OCI-LY7 (cell line): ENCODE results near the gene TIMM50. TPM values are rescaled to one million over a fixed set of nuclear protein-coding genes. Genes with fewer than 3 reads are reported as not detected.

Experiments
- BruUV-seq: library from RNA; stranded (reverse); fragments of 400-500 nt; replicated peaks from 2 replicates; lab custom pipeline; 2021; lab: Mats Ljungman, UMichigan
- CTCF ChIA-PET: fragments of 300-600 bp; sonication (Branson Sonifier 250); formaldehyde crosslinking; loops from one replicate; lab custom pipeline; 2022; ENCODE audit warnings: antibody characterized with exemption; ENCODE audit not compliant: unreplicated experiment; lab: Charles Lee
- POLR2A ChIA-PET: fragments of 300-600 bp; sonication (Branson Sonifier 250); formaldehyde crosslinking; loops from one replicate; lab custom pipeline; 2022; ENCODE audit warnings: antibody characterized with exemption; lab: Charles Lee
- DNase-seq: peaks from one replicate; pipeline ENCODE4 v3.0.0-alpha.2; 2015; ENCODE audit warnings: low spot score
- H2AFZ ChIP-seq: fragments of 200-600 bp; sonication (generic), shearing (Covaris generic); 2 replicates; pipeline ENCODE4 v1.6.1; 2014; ENCODE audit warnings: mild to moderate bottlenecking, antibody characterized with exemption, low read length, moderate library complexity
- H3K27ac ChIP-seq: fragments of 200-600 bp; sonication (generic); 2 replicates; pipeline ENCODE4 v1.5.1; 2014; ENCODE audit warnings: mixed run types, low read depth, mild to moderate bottlenecking, moderate library complexity, low read length, inconsistent platforms; ENCODE audit not compliant: poor library complexity, severe bottlenecking
- H3K36me3 ChIP-seq: fragments of 200-600 bp; sonication (generic); 2 replicates; pipeline ENCODE4 v1.6.1; 2014; ENCODE audit warnings: mild to moderate bottlenecking, antibody characterized with exemption, low read length, moderate library complexity, mixed read lengths; ENCODE audit not compliant: insufficient read depth
- H3K4me1 ChIP-seq: fragments of 200-600 bp; sonication (generic); 2 replicates; pipeline ENCODE4 v1.5.1; 2014; ENCODE audit warnings: mild to moderate bottlenecking, low read length; ENCODE audit not compliant: insufficient read depth, poor library complexity, severe bottlenecking
- H3K4me2 ChIP-seq: fragments of 200-600 bp; sonication (generic); 2 replicates; pipeline ENCODE4 v1.6.1; 2014; ENCODE audit warnings: mild to moderate bottlenecking, low read length
- H3K4me3 ChIP-seq: fragments of 200-600 bp; sonication (generic); 2 replicates; pipeline ENCODE4 v1.5.1; 2014; ENCODE audit warnings: mild to moderate bottlenecking, low read depth, low read length; ENCODE audit not compliant: poor library complexity, severe bottlenecking
- H3K79me2 ChIP-seq: fragments of 200-600 bp; sonication (generic); 2 replicates; pipeline ENCODE4 v1.6.1; 2016; ENCODE audit warnings: low read depth, mild to moderate bottlenecking, low read length, moderate library complexity, mixed read lengths; ENCODE audit not compliant: insufficient read depth
- H3K9me2 ChIP-seq: fragments of 200-600 bp; sonication (generic); 2 replicates; pipeline ENCODE4 v1.6.1; 2016; ENCODE audit warnings: mild to moderate bottlenecking, low read length, mixed read lengths; ENCODE audit not compliant: insufficient read depth
- H3K9me3 ChIP-seq: fragments of 200-600 bp; sonication (generic); 2 replicates; pipeline ENCODE4 v1.6.1; 2014; ENCODE audit warnings: mild to moderate bottlenecking, mixed run types, low read length, mixed read lengths
- H4K20me1 ChIP-seq: fragments of 200-600 bp; sonication (generic); 2 replicates; pipeline ENCODE4 v1.6.1; 2014; ENCODE audit warnings: mild to moderate bottlenecking, antibody characterized with exemption, low read length, moderate library complexity, mixed read lengths; ENCODE audit not compliant: insufficient read depth
- EZH2phosphoT487 ChIP-seq: fragments of 200-600 bp; sonication (generic); IDR thresholded peaks from 2 replicates; pipeline ENCODE4 v1.6.1; 2018; ENCODE audit warnings: low read depth, borderline replicate concordance, mild to moderate bottlenecking, mixed run types, antibody characterized with exemption, low read length, moderate library complexity, mixed read lengths
- intact Hi-C: fragments of 100-400 bp; cut with micrococcal nuclease; formaldehyde crosslinking; loops from one replicate; pipeline ENCODE4 v1.10.0; 2022; ENCODE audit not compliant: unreplicated experiment
- total RNA-seq, 2 experiments: library from RNA; depleted of rRNA in 1 of 2; stranded (reverse); fragments of >200 nt in 1 of 2; shearing (Covaris generic) in 1 of 2; gene quantifications; 2 replicates each; pipeline ENCODE4 v1.2.3, GENCODE V29; 2014 to 2022
- TF ChIP-seq, protein P1 (sequence below): fragments of 200-600 bp; sonication (generic); conservative IDR thresholded peaks from 2 replicates; pipeline ENCODE4 v1.5.1; 2014; ENCODE audit warnings: mild to moderate bottlenecking, antibody characterized with exemption, low read length, moderate library complexity, mixed read lengths

The TIMM50 gene
- total RNA-seq, 2 experiments from 2014 or later = 93.2 to 98.1 TPM

- CTCF ChIA-PET = interaction anchor here (1.0 kb wide), 1 partner anchor 26 kb away, joined by 3 read pairs; no protein-coding TSS in a partner anchor
- POLR2A ChIA-PET = interaction anchor here (0.7 kb wide), 1 partner anchor 25 kb away, joined by 3 read pairs; the partner anchor contains the start of gene EID2B
These were observed 26.5 kb downstream of the TIMM50 start for GRCh38 chr19:39506944-39507714.

GRCh38 chr19:39507715-39508364, 27.2 kb downstream of the TIMM50 start:
- peak overlapping the region; percentile 59 for H3K4me2 ChIP-seq
- H4K20me1 ChIP-seq = no peaks in the 10 kb centered on the region
- no peak; the same call in 1 of the 2 replicates for TF ChIP-seq EZH2phosphoT487
- TF ChIP-seq, protein P1, sequence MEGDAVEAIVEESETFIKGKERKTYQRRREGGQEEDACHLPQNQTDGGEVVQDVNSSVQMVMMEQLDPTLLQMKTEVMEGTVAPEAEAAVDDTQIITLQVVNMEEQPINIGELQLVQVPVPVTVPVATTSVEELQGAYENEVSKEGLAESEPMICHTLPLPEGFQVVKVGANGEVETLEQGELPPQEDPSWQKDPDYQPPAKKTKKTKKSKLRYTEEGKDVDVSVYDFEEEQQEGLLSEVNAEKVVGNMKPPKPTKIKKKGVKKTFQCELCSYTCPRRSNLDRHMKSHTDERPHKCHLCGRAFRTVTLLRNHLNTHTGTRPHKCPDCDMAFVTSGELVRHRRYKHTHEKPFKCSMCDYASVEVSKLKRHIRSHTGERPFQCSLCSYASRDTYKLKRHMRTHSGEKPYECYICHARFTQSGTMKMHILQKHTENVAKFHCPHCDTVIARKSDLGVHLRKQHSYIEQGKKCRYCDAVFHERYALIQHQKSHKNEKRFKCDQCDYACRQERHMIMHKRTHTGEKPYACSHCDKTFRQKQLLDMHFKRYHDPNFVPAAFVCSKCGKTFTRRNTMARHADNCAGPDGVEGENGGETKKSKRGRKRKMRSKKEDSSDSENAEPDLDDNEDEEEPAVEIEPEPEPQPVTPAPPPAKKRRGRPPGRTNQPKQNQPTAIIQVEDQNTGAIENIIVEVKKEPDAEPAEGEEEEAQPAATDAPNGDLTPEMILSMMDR = no peak
- ChIA-PET CTCF (interaction anchor here (1.0 kb wide), 1 partner anchor 25 kb away, joined by 3 read pairs; no protein-coding TSS in a partner anchor), POLR2A (interaction anchor here (0.7 kb wide), 1 partner anchor 25 kb away, joined by 3 read pairs; the partner anchor contains the start of gene EID2B)
- no peaks in the 10 kb centered on the region for H3K79me2 ChIP-seq
- DNase-seq = no peak
- intact Hi-C loops = no loop called here
- H3K9me2 ChIP-seq = no peaks in the 10 kb centered on the region
- H3K9me3 ChIP-seq = no peaks in the 10 kb centered on the region
- no TSS peak for BruUV-seq
- H3K36me3 ChIP-seq = no peaks in the 10 kb centered on the region
- peak overlapping the region; percentile 57; the same call in 1 of the 2 replicates for H2AFZ ChIP-seq
- H3K27ac ChIP-seq = no peak overlapping the region
- no peaks in the 10 kb centered on the region for H3K4me1 ChIP-seq
- peak overlapping the region; percentile 64 for H3K4me3 ChIP-seq

More at GRCh38 chr19:39506944-39507714, 26.5 kb downstream of the TIMM50 start:
- TF ChIP-seq, protein P1 = no peak
- TF ChIP-seq EZH2phosphoT487 = no peak
- H3K4me2 ChIP-seq = peak overlapping the region; percentile 59
- peak overlapping the region; percentile 57; the same call in 1 of the 2 replicates for H2AFZ ChIP-seq
- no peaks in the 10 kb centered on the region for H3K9me3 ChIP-seq
- BruUV-seq = no TSS peak
- H3K27ac ChIP-seq = no peak overlapping the region
- H3K9me2 ChIP-seq = no peaks in the 10 kb centered on the region
- peaks cover 4% of the 10 kb centered on the region for H3K4me1 ChIP-seq
- peak; percentile 30 for DNase-seq
- no peaks in the 10 kb centered on the region for H3K36me3 ChIP-seq
- H3K4me3 ChIP-seq = peak overlapping the region; percentile 64
- intact Hi-C loops = no loop called here
- no peaks in the 10 kb centered on the region for H3K79me2 ChIP-seq
- no peaks in the 10 kb centered on the region for H4K20me1 ChIP-seq
